GM12873 (cell line): ENCODE measurements around the gene INPP4A.

ENCODE experiments used
- TF ChIP-seq, protein P1 (sequence below): IDR thresholded peaks from 2 replicates; pipeline ENCODE4 v1.5.1; 2012; ENCODE audit warnings: low read depth, mild to moderate bottlenecking, moderate library complexity, low read length, control low read depth; ENCODE audit not compliant: insufficient read depth; ENCODE audit errors: missing control alignments

The INPP4A gene

DNA sequence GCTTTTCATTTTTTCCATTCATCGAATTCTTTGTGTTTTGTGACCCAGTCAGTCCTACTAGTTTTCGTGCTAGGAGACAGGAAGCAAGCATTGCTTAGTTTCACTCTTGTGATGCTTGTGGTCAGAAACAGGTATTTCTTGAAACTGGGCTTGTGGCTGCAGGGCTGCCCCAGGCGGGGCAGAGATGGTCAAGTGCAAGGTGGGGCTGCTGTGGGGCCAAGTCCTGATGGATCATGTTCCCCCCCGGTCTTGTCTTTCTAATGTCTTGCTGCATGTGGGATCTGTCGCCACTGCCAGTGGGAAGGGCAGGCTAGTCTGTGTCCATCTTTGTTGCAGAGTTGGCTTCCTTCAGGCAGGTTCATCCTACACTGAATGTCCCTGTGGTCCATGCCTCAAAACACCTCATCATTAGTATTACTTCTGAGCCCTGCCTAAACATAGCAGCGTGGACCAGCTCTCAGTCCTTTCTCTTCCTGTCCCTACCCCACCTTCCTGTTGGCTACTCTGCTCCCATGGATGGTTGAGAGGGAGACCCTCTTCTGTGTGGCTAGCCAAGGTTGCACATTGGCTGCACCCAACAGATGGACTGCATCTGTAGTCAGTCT lies 38.7 kb downstream of the INPP4A start:
- TF ChIP-seq, protein P1, sequence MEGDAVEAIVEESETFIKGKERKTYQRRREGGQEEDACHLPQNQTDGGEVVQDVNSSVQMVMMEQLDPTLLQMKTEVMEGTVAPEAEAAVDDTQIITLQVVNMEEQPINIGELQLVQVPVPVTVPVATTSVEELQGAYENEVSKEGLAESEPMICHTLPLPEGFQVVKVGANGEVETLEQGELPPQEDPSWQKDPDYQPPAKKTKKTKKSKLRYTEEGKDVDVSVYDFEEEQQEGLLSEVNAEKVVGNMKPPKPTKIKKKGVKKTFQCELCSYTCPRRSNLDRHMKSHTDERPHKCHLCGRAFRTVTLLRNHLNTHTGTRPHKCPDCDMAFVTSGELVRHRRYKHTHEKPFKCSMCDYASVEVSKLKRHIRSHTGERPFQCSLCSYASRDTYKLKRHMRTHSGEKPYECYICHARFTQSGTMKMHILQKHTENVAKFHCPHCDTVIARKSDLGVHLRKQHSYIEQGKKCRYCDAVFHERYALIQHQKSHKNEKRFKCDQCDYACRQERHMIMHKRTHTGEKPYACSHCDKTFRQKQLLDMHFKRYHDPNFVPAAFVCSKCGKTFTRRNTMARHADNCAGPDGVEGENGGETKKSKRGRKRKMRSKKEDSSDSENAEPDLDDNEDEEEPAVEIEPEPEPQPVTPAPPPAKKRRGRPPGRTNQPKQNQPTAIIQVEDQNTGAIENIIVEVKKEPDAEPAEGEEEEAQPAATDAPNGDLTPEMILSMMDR: no peak

DNA sequence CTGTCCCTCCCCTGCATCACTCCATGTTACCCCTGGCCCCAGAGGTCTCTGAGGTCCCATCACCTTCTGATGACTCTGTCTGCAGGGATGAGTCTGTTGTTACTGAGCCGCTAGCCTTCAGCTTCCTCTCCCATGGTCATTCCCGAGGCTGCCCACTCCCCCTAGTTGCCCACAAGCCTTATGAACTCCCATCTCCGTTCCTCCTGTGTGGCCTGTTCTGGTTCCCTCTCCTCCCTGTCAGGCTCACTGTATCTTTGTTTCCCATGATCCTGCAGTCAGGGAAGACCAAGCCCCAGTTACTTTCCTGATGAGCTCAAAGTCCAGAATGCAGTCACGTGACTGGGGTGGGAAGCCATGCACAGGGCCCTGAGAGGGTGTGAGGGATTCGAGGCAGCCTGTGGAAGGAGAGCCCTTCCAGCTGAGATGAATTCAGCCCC lies 39.5 kb downstream of the INPP4A start:
- TF ChIP-seq, protein P1: no peak

DNA sequence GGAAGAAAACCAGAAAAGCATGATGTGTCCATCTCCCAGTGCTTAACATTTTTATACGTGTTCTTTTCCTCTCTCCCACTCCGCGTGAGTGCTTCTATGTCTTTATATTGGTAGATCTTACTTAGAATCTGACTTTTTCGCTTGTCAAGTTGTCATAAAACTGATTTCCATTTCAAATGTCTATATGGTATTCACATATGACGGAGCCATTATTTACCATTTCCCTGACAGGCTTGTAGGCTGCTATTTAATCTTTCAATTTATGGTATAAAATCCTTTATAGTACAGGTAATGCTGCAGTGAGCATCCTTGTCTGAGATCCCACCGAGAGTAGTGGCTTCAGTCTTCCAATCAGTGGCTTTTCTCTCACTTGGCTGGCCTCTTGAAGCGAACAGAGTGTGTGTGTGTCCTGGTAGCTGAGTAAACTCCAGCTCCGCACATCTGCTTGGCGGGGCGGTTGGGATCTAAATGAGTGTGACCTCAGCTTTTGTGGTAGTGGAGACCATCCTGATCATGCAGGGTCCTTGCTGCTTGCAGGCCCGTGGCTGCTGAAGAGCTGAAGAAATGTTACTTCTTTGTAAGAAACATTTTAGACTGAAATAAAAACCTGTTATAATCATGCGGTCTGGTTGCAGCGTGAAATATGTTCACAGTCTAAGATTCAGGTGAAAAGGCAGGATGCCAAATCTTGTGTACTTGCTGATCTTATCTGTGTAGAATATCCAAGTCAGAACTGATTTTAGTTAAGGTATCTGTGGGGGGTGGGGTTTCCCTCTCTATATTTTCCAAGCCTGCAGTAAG lies 40.2 kb downstream of the INPP4A start:
- TF ChIP-seq, protein P1: no peak

DNA sequence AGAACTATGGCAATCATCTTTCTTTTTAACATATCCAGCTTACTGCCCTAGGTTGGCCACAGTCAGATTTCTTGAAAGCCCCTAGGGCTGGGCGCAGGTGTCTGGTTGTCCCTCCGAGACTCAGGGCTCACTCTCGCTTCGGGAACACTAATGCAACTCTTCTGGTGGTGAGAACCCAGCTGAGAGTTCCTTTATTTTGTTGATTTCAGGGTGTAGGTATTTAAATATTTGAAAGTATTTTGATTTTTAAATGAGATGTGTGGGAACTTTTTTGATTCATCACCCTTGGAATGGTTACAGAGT lies 40.7 kb downstream of the INPP4A start:
- TF ChIP-seq, protein P1: no peak

DNA sequence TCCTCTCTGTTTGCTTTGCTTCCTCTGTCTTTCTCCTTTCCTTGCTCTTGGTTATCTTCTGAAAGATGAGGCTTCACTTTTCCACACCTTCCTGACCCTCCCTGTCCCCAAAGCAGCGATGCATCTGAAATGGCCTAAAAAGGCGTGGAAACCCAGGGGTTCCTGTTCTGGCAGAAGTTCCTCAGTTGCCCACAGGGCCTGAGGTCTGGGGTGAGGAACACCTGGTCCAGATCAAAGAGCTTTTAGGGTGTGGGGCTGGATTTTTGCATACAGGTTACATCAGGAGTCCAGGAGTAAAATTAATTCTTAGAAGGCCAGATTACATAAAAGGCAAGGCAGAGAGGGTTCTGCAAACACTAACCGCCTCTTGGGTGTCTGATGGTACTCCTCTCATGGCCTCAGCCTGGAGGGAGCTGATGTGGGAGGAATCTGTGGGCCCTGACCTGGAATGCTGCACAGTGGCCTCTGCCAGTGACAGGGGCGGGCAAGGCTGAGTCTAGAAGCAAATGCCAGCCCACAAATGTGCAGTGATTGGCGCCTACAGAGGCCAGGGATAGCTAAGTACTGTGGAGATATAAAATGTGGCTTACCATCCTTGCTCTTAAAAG lies 41.8 kb downstream of the INPP4A start:
- TF ChIP-seq, protein P1: no peak

DNA sequence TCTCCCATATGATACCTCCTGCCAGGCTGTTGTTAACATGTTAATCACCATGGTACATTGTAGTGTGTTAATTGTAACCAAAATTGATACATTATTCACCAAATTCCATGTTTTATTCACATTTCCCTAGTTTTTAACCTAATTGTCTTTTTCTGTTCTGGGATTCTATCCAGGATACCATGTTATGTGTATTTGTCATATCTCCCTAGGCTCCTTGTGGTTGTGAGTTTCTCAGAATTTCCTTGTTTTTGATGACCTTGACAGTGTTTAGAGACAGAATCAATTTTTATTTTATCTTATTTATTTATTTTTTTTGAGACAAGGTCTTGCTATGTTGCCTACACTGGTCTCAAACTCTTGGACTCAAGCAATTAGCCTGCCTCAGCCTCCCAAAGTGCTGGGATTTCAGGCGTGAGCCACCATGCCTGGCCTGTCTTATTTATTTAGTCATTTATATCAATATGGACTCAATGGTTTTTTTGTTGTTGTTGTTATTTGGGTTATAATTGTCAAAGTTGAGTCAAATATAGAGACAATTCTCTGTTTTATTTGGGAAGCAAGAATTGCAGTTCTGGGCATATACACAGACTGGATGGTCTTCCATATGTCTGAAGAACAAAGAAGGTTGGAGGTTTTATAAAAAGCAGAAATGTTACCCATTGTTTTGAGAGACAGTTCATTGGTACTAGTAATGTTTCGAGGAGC lies 42.6 kb downstream of the INPP4A start:
- TF ChIP-seq, protein P1: no peak

DNA sequence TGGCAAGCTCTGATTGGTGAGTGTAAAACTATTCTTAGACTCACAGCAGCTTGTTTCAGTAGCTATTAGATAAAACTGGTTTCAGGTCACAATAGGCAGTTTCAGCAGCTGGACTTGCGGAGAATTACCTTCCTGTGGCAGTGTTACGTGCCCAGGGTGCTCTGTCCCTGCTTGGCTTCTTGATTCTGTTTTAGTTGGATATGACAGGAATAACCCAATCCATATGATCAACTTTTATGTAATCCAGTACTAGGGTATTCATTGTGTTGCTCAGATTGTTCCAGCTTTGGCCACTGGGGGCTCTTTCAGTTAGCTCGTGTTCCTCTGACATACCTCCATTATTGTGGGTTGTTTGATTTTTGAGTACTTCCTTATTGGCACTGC lies 43.1 kb downstream of the INPP4A start:
- TF ChIP-seq, protein P1: peak; percentile 66
